GM12878 (cell line): Measurements from ENCODE around the gene MICA. TPM values are rescaled to one million over a fixed set of nuclear protein-coding genes. Genes with fewer than 3 reads are reported as not detected.

Experiments used
- CBX3 ChIP-seq: fragments of 200-600 bp; sonication (generic); IDR thresholded peaks from 2 replicates; pipeline ENCODE4 v1.6.1; 2016; ENCODE audit warnings: low read depth, borderline replicate concordance
- CEBPB ChIP-seq, 2 experiments: fragments of 150-350 bp in 1 of 2; IDR thresholded peaks; 2 replicates each; pipeline ENCODE4 v1.6.1; 2012 to 2014; ENCODE audit warnings: low read depth in 2 of 2, low read length in 2 of 2, borderline replicate concordance in 1 of 2, inconsistent platforms in 1 of 2
- CHD1 ChIP-seq: IDR thresholded peaks from 2 replicates; pipeline ENCODE4 v1.6.1; 2012; ENCODE audit warnings: low read depth, low read length, improper control_type of control experiment
- CREM ChIP-seq: IDR thresholded peaks from 2 replicates; pipeline ENCODE4 v1.6.1; 2014; ENCODE audit warnings: antibody characterized with exemption, low read depth
- EP300 ChIP-seq, 2 experiments: fragments of 150-350 bp in 1 of 2; IDR thresholded peaks; 2 replicates each; pipeline ENCODE4 v1.6.1; 2011 to 2012; ENCODE audit warnings: low read depth in 2 of 2, low read length in 2 of 2, borderline replicate concordance in 1 of 2, improper control_type of control experiment in 1 of 2, inconsistent platforms in 1 of 2; ENCODE audit not compliant: control insufficient read depth in 1 of 2
- EZH2 ChIP-seq: IDR thresholded peaks from 2 replicates; pipeline ENCODE4 v1.6.1; 2012; ENCODE audit warnings: low read depth, mild to moderate bottlenecking, control low read depth, inconsistent platforms, low read length, borderline replicate concordance; ENCODE audit not compliant: control insufficient read depth
- FOXK2 ChIP-seq: fragments of 450-650 bp; IDR thresholded peaks from 2 replicates; pipeline ENCODE4 v1.6.1; 2017; ENCODE audit warnings: mild to moderate bottlenecking, moderate library complexity
- HSF1 ChIP-seq: fragments of 150-350 bp; IDR thresholded peaks from 2 replicates; pipeline ENCODE4 v1.6.1; 2014; ENCODE audit warnings: mild to moderate bottlenecking, low read depth, low read length
- IRF3 ChIP-seq: fragments of 450-650 bp; IDR thresholded peaks from 2 replicates; pipeline ENCODE4 v1.6.1; 2014; ENCODE audit warnings: mild to moderate bottlenecking
- JUND ChIP-seq: IDR thresholded peaks from 2 replicates; pipeline ENCODE4 v1.6.1; 2012; ENCODE audit warnings: low read depth, mild to moderate bottlenecking, low read length, improper control_type of control experiment, moderate library complexity
- KDM1A ChIP-seq: fragments of 200-600 bp; sonication (generic); IDR thresholded peaks from 2 replicates; pipeline ENCODE4 v1.6.1; 2016; ENCODE audit warnings: borderline replicate concordance
- MYB ChIP-seq: fragments of 150-350 bp; IDR thresholded peaks from 2 replicates; pipeline ENCODE4 v1.6.1; 2014; ENCODE audit warnings: mild to moderate bottlenecking, low read depth, low read length, borderline replicate concordance
- NR2C2 ChIP-seq: IDR thresholded peaks from 2 replicates; pipeline ENCODE4 v1.6.1; 2011; ENCODE audit warnings: borderline replicate concordance, low read depth; ENCODE audit not compliant: control insufficient read depth, insufficient read length
- RBBP5 ChIP-seq: fragments of 200-600 bp; sonication (generic); conservative IDR thresholded peaks from 2 replicates; pipeline ENCODE4 v1.6.1; 2016
- REST ChIP-seq: IDR thresholded peaks from 2 replicates; pipeline ENCODE4 v1.6.1; 2012; ENCODE audit warnings: mild to moderate bottlenecking, low read depth, low read length
- RUNX3 ChIP-seq: IDR thresholded peaks from 2 replicates; pipeline ENCODE4 v1.6.1; 2012; ENCODE audit warnings: low read length, inconsistent platforms
- SMARCA5 ChIP-seq: fragments of 450-650 bp; IDR thresholded peaks from 2 replicates; pipeline ENCODE4 v1.6.1; 2017; ENCODE audit warnings: mild to moderate bottlenecking
- SREBF2 ChIP-seq: IDR thresholded peaks from 2 replicates; pipeline ENCODE4 v1.6.1; 2012; ENCODE audit warnings: mild to moderate bottlenecking, low read length
- USF2 ChIP-seq: IDR thresholded peaks from 2 replicates; pipeline ENCODE4 v1.6.1; 2011; ENCODE audit warnings: low read depth, low read length, improper control_type of control experiment, borderline replicate concordance
- WRNIP1 ChIP-seq: IDR thresholded peaks from 2 replicates; pipeline ENCODE4 v1.6.1; 2011; ENCODE audit warnings: low read depth, low read length, improper control_type of control experiment, borderline replicate concordance
- polyA plus RNA-seq, 11 experiments: library from polyadenylated mRNA; depleted of rRNA in 4 of 11; unstranded in 6 of 11; stranded (reverse) in 5 of 11; fragments of >200 nt; fragmentation: Nextera tagmentation in 4 of 11; fragmentation: Illumina TruSeq in 1 of 11; extraction: Ambion mirVana in 4 of 11; extraction: Trizol in 1 of 11; gene quantifications; 1 replicate in 1 of 11; 2 replicates in 10 of 11; pipeline versions ENCODE4 v1.2.1 to v1.2.3, GENCODE V29; 2011 to 2016; ENCODE audit warnings: inconsistent platforms in 2 of 11, missing spikeins in 2 of 11, low read depth in 1 of 11
- total RNA-seq, 4 experiments: library from RNA; depleted of rRNA in 3 of 4; stranded (reverse); fragments of >200 nt in 3 of 4; fragmentation: Illumina TruSeq in 1 of 4; extraction: Trizol in 1 of 4; gene quantifications; 2 replicates each; pipeline versions ENCODE4 v1.2.1 to v1.2.3, GENCODE V29; 2013 to 2021

MICA gene
- total and polyA plus RNA-seq, 10 of the 15 experiments (the other 5 are each of a cell fraction or from before 2014, with no cell fraction given): 3.6 to 10.5 (median 6.9) TPM

- no peak; the same call in 1 of the 2 replicates for TF ChIP-seq CHD1
- TF ChIP-seq CEBPB (IDR thresholded peaks at IDR 0.05; ENCODE audit: borderline replicate concordance in 1 of 2, low read depth in 2 of 2, low read length in 2 of 2): peak in 1 of 2 experiments; percentile 76; a peak in 1 of 4 replicates
- TF ChIP-seq CBX3: no peak
- TF ChIP-seq USF2: no peak
- TF ChIP-seq SREBF2: no peak
- TF ChIP-seq EZH2: no peak
- no peak for TF ChIP-seq HSF1
- TF ChIP-seq WRNIP1: no peak
- no peak for TF ChIP-seq RUNX3
- no peak for TF ChIP-seq RBBP5
- TF ChIP-seq CREM: peak; percentile 76; the same call in 1 of the 2 replicates
- TF ChIP-seq JUND: no peak
- no peak; the same call in 1 of the 2 replicates for TF ChIP-seq SMARCA5
- TF ChIP-seq MYB: no peak
- no peak for TF ChIP-seq EP300 (IDR thresholded peaks at IDR 0.05; ENCODE audit: borderline replicate concordance in 1 of 2, control insufficient read depth in 1 of 2, low read depth in 2 of 2, low read length in 2 of 2)
- TF ChIP-seq REST: peak; percentile 47; the same call in 1 of the 2 replicates
- no peak for TF ChIP-seq FOXK2
- TF ChIP-seq KDM1A: no peak
- TF ChIP-seq IRF3: peak; percentile 30; the same call in 1 of the 2 replicates
- TF ChIP-seq NR2C2: no peak
Observed at GRCh38 chr6:31356946-31357466, 46.4 kb upstream of the MICA start, which contains the start of gene HLA-B (continued).
